H9 (cell line): Measurements from ENCODE around the gene LHFPL2. TPM values are rescaled to one million over a fixed set of nuclear protein-coding genes. Genes with fewer than 3 reads are reported as not detected.

Source experiments
- DNase-seq: peaks from one replicate; pipeline ENCODE4 v3.0.0-alpha.2; 2017
- H2AFZ ChIP-seq: one replicate; pipeline ENCODE4 v1.6.1; 2013; ENCODE audit warnings: mild to moderate bottlenecking, low read length, control low read depth, moderate library complexity
- H2AK5ac ChIP-seq: 2 replicates; pipeline ENCODE4 v1.6.1; 2013; ENCODE audit warnings: low read length, control low read depth, mixed read lengths; ENCODE audit not compliant: insufficient read length
- H2BK120ac ChIP-seq: one replicate; pipeline ENCODE4 v1.6.1; 2013; ENCODE audit warnings: low read depth, mild to moderate bottlenecking, low read length, control low read depth, inconsistent platforms; ENCODE audit not compliant: poor library complexity, severe bottlenecking
- H2BK12ac ChIP-seq: 2 replicates; pipeline ENCODE4 v1.6.1; 2013; ENCODE audit warnings: low read length, control low read depth, mixed read lengths, low read depth; ENCODE audit not compliant: insufficient read length
- H2BK15ac ChIP-seq: 2 replicates; pipeline ENCODE4 v1.6.1; 2013; ENCODE audit warnings: low read depth, low read length, control low read depth
- H2BK20ac ChIP-seq: one replicate; pipeline ENCODE4 v1.6.1; 2013; ENCODE audit warnings: low read depth, mild to moderate bottlenecking, low read length, control low read depth, inconsistent platforms; ENCODE audit not compliant: poor library complexity, severe bottlenecking
- H2BK5ac ChIP-seq: 2 replicates; pipeline ENCODE4 v1.6.1; 2013; ENCODE audit warnings: low read length, control low read depth, mixed read lengths; ENCODE audit not compliant: insufficient read length
- H3K14ac ChIP-seq: 2 replicates; pipeline ENCODE4 v1.6.1; 2013; ENCODE audit warnings: low read length, control low read depth; ENCODE audit not compliant: insufficient read depth
- H3K18ac ChIP-seq: 2 replicates; pipeline ENCODE4 v1.6.1; 2013; ENCODE audit warnings: low read depth, mild to moderate bottlenecking, mixed read lengths, low read length, control low read depth; ENCODE audit not compliant: insufficient read length
- H3K23ac ChIP-seq: 2 replicates; pipeline ENCODE4 v1.6.1; 2013; ENCODE audit warnings: low read length, control low read depth, mixed read lengths, low read depth; ENCODE audit not compliant: insufficient read length
- H3K23me2 ChIP-seq: 2 replicates; pipeline ENCODE4 v1.6.1; 2013; ENCODE audit warnings: low read depth, mild to moderate bottlenecking, mixed read lengths, low read length, control low read depth; ENCODE audit not compliant: insufficient read length, poor library complexity, severe bottlenecking
- H3K27ac ChIP-seq: 2 replicates; pipeline ENCODE4 v1.5.1; 2013; ENCODE audit warnings: low read length, control low read depth, mixed read lengths, low read depth; ENCODE audit not compliant: insufficient read length
- H3K27me3 ChIP-seq: 2 replicates; pipeline ENCODE4 v1.6.1; 2013; ENCODE audit warnings: low read length, control low read depth, inconsistent platforms; ENCODE audit not compliant: insufficient read depth
- H3K4ac ChIP-seq: 2 replicates; pipeline ENCODE4 v1.6.1; 2013; ENCODE audit warnings: low read depth, mild to moderate bottlenecking, control low read depth, inconsistent platforms, low read length, moderate library complexity
- H3K4me1 ChIP-seq: 2 replicates; pipeline ENCODE4 v1.6.1; 2013; ENCODE audit warnings: low read length, control low read depth, inconsistent platforms; ENCODE audit not compliant: insufficient read depth
- H3K4me2 ChIP-seq: 2 replicates; pipeline ENCODE4 v1.6.1; 2013; ENCODE audit warnings: low read length, control low read depth, mixed read lengths; ENCODE audit not compliant: insufficient read length, insufficient read depth
- H3K56ac ChIP-seq: 2 replicates; pipeline ENCODE4 v1.6.1; 2013; ENCODE audit warnings: low read depth, mild to moderate bottlenecking, mixed read lengths, low read length, control low read depth; ENCODE audit not compliant: insufficient read length
- H3K79me1 ChIP-seq: 2 replicates; pipeline ENCODE4 v1.6.1; 2013; ENCODE audit warnings: low read depth, mild to moderate bottlenecking, moderate library complexity, low read length, control low read depth, inconsistent platforms; ENCODE audit not compliant: insufficient read depth, poor library complexity, severe bottlenecking
- H3K79me2 ChIP-seq: 2 replicates; pipeline ENCODE4 v1.6.1; 2013; ENCODE audit warnings: low read length, control low read depth, inconsistent platforms; ENCODE audit not compliant: insufficient read depth
- H3K9ac ChIP-seq: 2 replicates; pipeline ENCODE4 v1.6.1; 2013; ENCODE audit warnings: low read length, control low read depth, mixed read lengths; ENCODE audit not compliant: insufficient read length; ENCODE audit errors: extremely low read depth
- H3K9me3 ChIP-seq: one replicate; pipeline ENCODE4 v1.6.1; 2013; ENCODE audit warnings: low read depth, low read length, inconsistent platforms; ENCODE audit not compliant: control insufficient read depth
- H3T11ph ChIP-seq: one replicate; pipeline ENCODE4 v1.6.1; 2013; ENCODE audit warnings: mild to moderate bottlenecking, low read length, control low read depth, inconsistent platforms
- H4K20me1 ChIP-seq: one replicate; pipeline ENCODE4 v1.6.1; 2013; ENCODE audit not compliant: control insufficient read depth, insufficient read length, insufficient read depth
- H4K5ac ChIP-seq: 2 replicates; pipeline ENCODE4 v1.6.1; 2013; ENCODE audit warnings: low read depth, mild to moderate bottlenecking, mixed read lengths, low read length, control low read depth; ENCODE audit not compliant: insufficient read length
- H4K8ac ChIP-seq: replicated peaks from 2 replicates; pipeline ENCODE4 v1.6.1; 2013; ENCODE audit warnings: low read length, control low read depth, mixed read lengths, low read depth; ENCODE audit not compliant: insufficient read length
- H4K91ac ChIP-seq: 2 replicates; pipeline ENCODE4 v1.6.1; 2013; ENCODE audit warnings: low read depth, mild to moderate bottlenecking, moderate library complexity, mixed read lengths, low read length, control low read depth; ENCODE audit not compliant: insufficient read length
- H3K27ac Mint-ChIP-seq, 3 experiments: 2 replicates in 2 of 3; 3 replicates in 1 of 3; pipeline ENCODE4 v1.8.0; 2020 to 2021; ENCODE audit warnings: mixed read lengths in 3 of 3, mild to moderate bottlenecking in 1 of 3, moderate library complexity in 1 of 3
- H3K27me3 Mint-ChIP-seq: 2 replicates; pipeline ENCODE4 v1.8.0; 2021; ENCODE audit warnings: low read depth, mild to moderate bottlenecking, moderate library complexity, mixed read lengths
- H3K36me3 Mint-ChIP-seq, 3 experiments: 2 replicates in 2 of 3; 3 replicates in 1 of 3; pipeline ENCODE4 v1.8.0; 2020 to 2021; ENCODE audit warnings: low read depth in 3 of 3, mixed read lengths in 3 of 3; ENCODE audit not compliant: insufficient read depth in 1 of 3
- H3K4me1 Mint-ChIP-seq, 2 experiments: 2 replicates each; pipeline ENCODE4 v1.8.0; 2020; ENCODE audit warnings: mixed read lengths in 2 of 2
- H3K4me3 Mint-ChIP-seq, 2 experiments: 2 replicates in 1 of 2; 3 replicates in 1 of 2; pipeline ENCODE4 v1.8.0; 2020 to 2021; ENCODE audit warnings: mild to moderate bottlenecking in 2 of 2, mixed read lengths in 2 of 2, moderate library complexity in 1 of 2
- H3K9me3 Mint-ChIP-seq, 2 experiments: 2 replicates in 1 of 2; 3 replicates in 1 of 2; pipeline ENCODE4 v1.8.0; 2020; ENCODE audit warnings: mild to moderate bottlenecking in 2 of 2, mixed read lengths in 2 of 2, moderate library complexity in 1 of 2
- WGBS: extraction: QIAGEN DNeasy Blood & Tissue Kit; methylation state at CpG from one replicate; pipeline ENCODE4 v1.1.7; 2013; ENCODE audit warnings: missing lambda C conversion rate, low lambda C conversion rate, mixed read lengths; ENCODE audit not compliant: insufficient read length; ENCODE audit errors: extremely low coverage; 5-methylcytosine and 5-hydroxymethylcytosine counted together
- total RNA-seq: library from RNA; stranded (reverse); gene quantifications from 2 replicates; pipeline ENCODE4 v1.2.1, GENCODE V29; 2021
- TF ChIP-seq, protein P1 (sequence below): fragments of 200-600 bp; sonication (generic); conservative IDR thresholded peaks from 3 replicates; pipeline ENCODE4 v1.8.0; 2021; ENCODE audit warnings: antibody characterized with exemption, mild to moderate bottlenecking

Gene LHFPL2
- total RNA-seq, 1 experiment from 2014 or later, result 26.3 TPM

DNA sequence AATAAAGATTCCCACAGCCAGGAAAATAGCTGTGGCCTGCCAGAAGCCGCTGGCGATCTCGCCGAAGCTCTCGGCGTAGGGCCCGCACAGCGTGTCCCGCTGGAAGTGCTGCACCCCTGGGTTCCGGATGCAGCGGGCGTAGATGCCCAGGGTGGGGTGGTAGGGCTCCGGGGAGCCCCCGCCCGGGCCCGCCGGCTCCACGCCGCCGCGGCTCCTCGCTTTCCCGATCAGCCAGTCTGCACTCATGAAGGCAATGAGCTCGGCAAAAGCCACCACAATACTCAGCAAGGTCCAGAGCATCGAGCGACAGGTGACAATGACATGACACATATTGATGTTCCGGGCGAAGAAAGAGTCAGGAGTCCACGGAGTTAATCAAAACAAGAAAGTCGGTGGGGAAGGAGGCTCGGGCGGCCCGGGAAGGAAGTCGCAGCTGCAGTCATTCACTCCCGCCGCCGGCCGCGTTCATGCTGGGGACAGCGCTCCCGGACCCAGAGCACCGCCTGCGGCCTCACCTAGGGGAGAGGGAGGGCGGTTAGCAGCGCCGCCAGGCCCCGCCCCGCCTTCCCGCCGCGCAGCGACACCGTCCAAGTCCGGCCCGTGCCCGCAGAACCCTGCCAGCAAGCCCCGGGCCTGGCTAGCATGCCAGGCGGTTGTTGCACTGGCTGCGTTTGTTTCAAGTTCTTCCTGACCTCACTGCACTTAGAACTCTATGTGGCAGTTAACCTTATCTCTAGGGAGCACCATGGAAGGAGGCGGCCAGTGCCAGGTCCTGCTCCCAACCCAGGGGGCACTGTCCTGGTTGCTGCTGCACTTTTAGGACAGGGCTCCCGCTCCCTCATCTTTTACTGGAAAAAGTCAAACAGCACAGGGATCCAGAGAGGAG is 138.4 kb downstream of the LHFPL2 start:
- DNase-seq, result peak; percentile 76
- Histone ChIP-seq H4K20me1 (no peaks in the 10 kb centered on the region), H3K56ac (no peak overlapping the region), H3T11ph (no peak overlapping the region), H2BK20ac (no peak overlapping the region), H3K9ac (no peak overlapping the region), H2BK5ac (no peak overlapping the region), H3K79me2 (no peaks in the 10 kb centered on the region), H3K14ac (no peak overlapping the region), H2BK120ac (no peak overlapping the region), H3K23me2 (no peaks in the 10 kb centered on the region), H3K18ac (no peak overlapping the region), H3K4ac (no peak overlapping the region), H2AK5ac (no peak overlapping the region), H3K27me3 (no peaks in the 10 kb centered on the region), H2AFZ (no peak overlapping the region), H3K4me1 (peaks cover 2% of the 10 kb centered on the region; the same call in 1 of the 2 replicates), H4K91ac (no peak overlapping the region), H4K8ac (no peak overlapping the region), H3K79me1 (no peaks in the 10 kb centered on the region), H2BK15ac (no peak overlapping the region), H3K27ac (no peak overlapping the region), H4K5ac (no peak overlapping the region), H2BK12ac (no peak overlapping the region), H3K23ac (no peak overlapping the region), H3K9me3 (no peaks in the 10 kb centered on the region), H3K4me2 (peak overlapping the region; percentile 50)
- H3K27me3 Mint-ChIP-seq, result peaks cover 2% of the 10 kb centered on the region; the same call in 1 of the 2 replicates
- H3K4me1 Mint-ChIP-seq, result peaks cover 41 to 46% of the 10 kb centered on the region in 2 experiments
- peaks cover 7 to 28% (median 12%) of the 10 kb centered on the region in 3 experiments; a peak in 6 of 7 replicates for H3K36me3 Mint-ChIP-seq
- TF ChIP-seq, protein P1, sequence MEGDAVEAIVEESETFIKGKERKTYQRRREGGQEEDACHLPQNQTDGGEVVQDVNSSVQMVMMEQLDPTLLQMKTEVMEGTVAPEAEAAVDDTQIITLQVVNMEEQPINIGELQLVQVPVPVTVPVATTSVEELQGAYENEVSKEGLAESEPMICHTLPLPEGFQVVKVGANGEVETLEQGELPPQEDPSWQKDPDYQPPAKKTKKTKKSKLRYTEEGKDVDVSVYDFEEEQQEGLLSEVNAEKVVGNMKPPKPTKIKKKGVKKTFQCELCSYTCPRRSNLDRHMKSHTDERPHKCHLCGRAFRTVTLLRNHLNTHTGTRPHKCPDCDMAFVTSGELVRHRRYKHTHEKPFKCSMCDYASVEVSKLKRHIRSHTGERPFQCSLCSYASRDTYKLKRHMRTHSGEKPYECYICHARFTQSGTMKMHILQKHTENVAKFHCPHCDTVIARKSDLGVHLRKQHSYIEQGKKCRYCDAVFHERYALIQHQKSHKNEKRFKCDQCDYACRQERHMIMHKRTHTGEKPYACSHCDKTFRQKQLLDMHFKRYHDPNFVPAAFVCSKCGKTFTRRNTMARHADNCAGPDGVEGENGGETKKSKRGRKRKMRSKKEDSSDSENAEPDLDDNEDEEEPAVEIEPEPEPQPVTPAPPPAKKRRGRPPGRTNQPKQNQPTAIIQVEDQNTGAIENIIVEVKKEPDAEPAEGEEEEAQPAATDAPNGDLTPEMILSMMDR, result peak; percentile 58
- peak overlapping the region; percentile 30 to 54; a peak in 3 of 5 replicates for H3K4me3 Mint-ChIP-seq
- H3K9me3 Mint-ChIP-seq, result no peaks in the 10 kb centered on the region
- no CpG with 5 or more reads among the region's 61 CpGs for WGBS
- H3K27ac Mint-ChIP-seq, result peak overlapping the region in 1 of 3 experiments; percentile 48; a peak in 2 of 7 replicates
